Endothelial cell of umbilical vein (primary cell): ENCODE results near the gene CNPY1. TPM values are rescaled to one million over a fixed set of nuclear protein-coding genes. Genes with fewer than 3 reads are reported as not detected.

ENCODE experiments used
- BruUV-seq: library from RNA; stranded (reverse); fragments of 400-500 nt; replicated peaks from 2 replicates; lab custom pipeline; 2021; lab: Mats Ljungman, UMichigan
- CTCF ChIA-PET: fragments of 300-600, 350-600 bp; sonication (Branson Sonifier 250); formaldehyde crosslinking; loops from one replicate; lab custom pipeline; 2021; ENCODE audit warnings: antibody characterized with exemption, inconsistent platforms; lab: Charles Lee
- POLR2A ChIA-PET: fragments of 300-600, 350-600 bp; sonication (Branson Sonifier 250); formaldehyde crosslinking; loops from one replicate; lab custom pipeline; 2021; ENCODE audit warnings: antibody characterized with exemption, inconsistent platforms; lab: Charles Lee
- DNase-seq: peaks from one replicate; pipeline ENCODE4 v3.0.0-alpha.2; 2011; ENCODE audit warnings: low read depth, low spot score
- FAIRE-seq: peaks from 2 replicates; lab custom pipeline; 2011; peaks lifted over from hg19 to GRCh38; lab: Jason Lieb, UNC
- H2AFZ ChIP-seq: 2 replicates; pipeline ENCODE4 v1.6.0; 2012; ENCODE audit warnings: low read depth, low read length, control low read depth, inconsistent platforms
- H3K27ac ChIP-seq: 2 replicates; pipeline ENCODE4 v1.5.1; 2011; ENCODE audit warnings: low read depth, mild to moderate bottlenecking, control low read depth, low read length, moderate library complexity; ENCODE audit not compliant: insufficient read depth
- H3K27me3 ChIP-seq, 2 experiments: 2 replicates each; pipeline versions ENCODE4 v1.6.0 to v1.6.1; 2011; ENCODE audit warnings: low read length in 2 of 2, mixed read lengths in 1 of 2; ENCODE audit not compliant: control insufficient read depth in 2 of 2, insufficient read depth in 2 of 2
- H3K36me3 ChIP-seq, 2 experiments: 2 replicates in 1 of 2; 3 replicates in 1 of 2; pipeline ENCODE4 v1.5.1; 2011; ENCODE audit warnings: low read length in 2 of 2, mild to moderate bottlenecking in 1 of 2, moderate library complexity in 1 of 2; ENCODE audit not compliant: control insufficient read depth in 2 of 2, insufficient read depth in 2 of 2; ENCODE audit errors: extremely low read depth in 1 of 2
- H3K4me1 ChIP-seq: 3 replicates; pipeline ENCODE4 v1.5.1; 2011; ENCODE audit warnings: mild to moderate bottlenecking, low read length; ENCODE audit not compliant: control insufficient read depth, insufficient read depth; ENCODE audit errors: extremely low read depth
- H3K4me2 ChIP-seq: 2 replicates; pipeline ENCODE4 v1.6.1; 2011; ENCODE audit warnings: low read length, control low read depth, mixed read lengths; ENCODE audit not compliant: insufficient read depth
- H3K4me3 ChIP-seq, 3 experiments: fragments of 200-600 bp in 1 of 3; sonication (generic), shearing (Covaris generic) in 1 of 3; replicated peaks in 1 of 3; 2 replicates each; pipeline ENCODE4 v1.5.1; 2011 to 2016; ENCODE audit warnings: control low read depth in 3 of 3, low read length in 3 of 3, mild to moderate bottlenecking in 2 of 3, inconsistent platforms in 1 of 3, low read depth in 1 of 3, moderate library complexity in 1 of 3; ENCODE audit not compliant: insufficient read depth in 1 of 3
- H3K79me2 ChIP-seq: 2 replicates; pipeline ENCODE4 v1.6.0; 2012; ENCODE audit warnings: low read length, inconsistent platforms; ENCODE audit not compliant: control insufficient read depth, insufficient read depth
- H3K9ac ChIP-seq: replicated peaks from 2 replicates; pipeline ENCODE3; 2011; ENCODE audit warnings: low read length, control low read depth; ENCODE audit not compliant: insufficient read depth; ENCODE audit errors: extremely low read depth
- H3K9me1 ChIP-seq: replicated peaks from 3 replicates; pipeline ENCODE4 v1.6.0; 2011; ENCODE audit warnings: mild to moderate bottlenecking, low read length; ENCODE audit not compliant: control insufficient read depth, insufficient read depth; ENCODE audit errors: extremely low read depth
- H3K9me3 ChIP-seq: replicated peaks from 2 replicates; pipeline ENCODE4 v1.5.1; 2012; ENCODE audit warnings: low read length, inconsistent platforms; ENCODE audit not compliant: control insufficient read depth, insufficient read depth
- H4K20me1 ChIP-seq: replicated peaks from 2 replicates; pipeline ENCODE3; 2011; ENCODE audit warnings: mild to moderate bottlenecking, low read length; ENCODE audit not compliant: control insufficient read depth, insufficient read depth; ENCODE audit errors: extremely low read depth
- EZH2 ChIP-seq: IDR thresholded peaks from 2 replicates; pipeline ENCODE4 v1.6.1; 2012; ENCODE audit warnings: borderline replicate concordance, low read depth, mild to moderate bottlenecking, moderate library complexity, low read length, inconsistent platforms; ENCODE audit not compliant: severe bottlenecking
- FOS ChIP-seq: IDR thresholded peaks from 2 replicates; pipeline ENCODE4 v1.6.1; 2011; ENCODE audit warnings: mild to moderate bottlenecking, low read length, moderate library complexity, borderline replicate concordance; ENCODE audit not compliant: insufficient read depth
- GATA2 ChIP-seq: IDR thresholded peaks from 2 replicates; pipeline ENCODE4 v1.7.0; 2011; ENCODE audit warnings: low read depth, mild to moderate bottlenecking, moderate library complexity, mixed read lengths, low read length; ENCODE audit not compliant: insufficient read length, insufficient read depth
- JUN ChIP-seq: IDR thresholded peaks from 2 replicates; pipeline ENCODE4 v1.6.1; 2011; ENCODE audit warnings: borderline replicate concordance, low read depth; ENCODE audit not compliant: insufficient read length, insufficient read depth
- MYC ChIP-seq: IDR thresholded peaks from one replicate; pipeline ENCODE4 v1.6.1; 2011; ENCODE audit warnings: mild to moderate bottlenecking, low read depth, low read length
- POLR2A ChIP-seq: IDR thresholded peaks from 2 replicates; pipeline ENCODE4 v1.6.1; 2012; ENCODE audit warnings: low read depth, mild to moderate bottlenecking, control low read depth, low read length
- POLR2AphosphoS5 ChIP-seq: IDR thresholded peaks from 2 replicates; pipeline ENCODE4 v1.6.1; 2012; ENCODE audit warnings: low read depth, mild to moderate bottlenecking, control low read depth, low read length, moderate library complexity; ENCODE audit not compliant: insufficient read depth
- dilution Hi-C: fragments of 300-500 bp; cut with MboI; formaldehyde crosslinking; loops from one replicate; pipeline ENCODE4 v1.15.0; 2019; ENCODE audit warnings: low sequenced_read_pairs; ENCODE audit not compliant: extremely low pct_ligation_motif_present
- intact Hi-C: fragments of 100-400 bp; cut with micrococcal nuclease; formaldehyde crosslinking; loops from one replicate; pipeline ENCODE4 v1.10.0; 2022
- polyA plus RNA-seq, 4 experiments: library from polyadenylated mRNA; depleted of rRNA in 3 of 4; stranded (reverse) in 3 of 4; unstranded in 1 of 4; fragments of >200 nt; gene quantifications; 2 replicates each; pipeline versions ENCODE4 v1.2.1 to v1.2.3, GENCODE V29; 2011 to 2012; ENCODE audit warnings: missing spikeins in 1 of 4
- total RNA-seq: library from RNA; stranded (reverse); gene quantifications from 2 replicates; pipeline ENCODE4 v1.2.3, GENCODE V29; 2021
- TF ChIP-seq, protein P1 (sequence below), 2 donors: IDR thresholded peaks; 1 replicate in 1 of 2; 2 replicates in 1 of 2; pipeline ENCODE4 v1.5.1; 2011; ENCODE audit warnings: low read length in 2 of 2, mild to moderate bottlenecking in 2 of 2, moderate library complexity in 2 of 2, control low read depth in 1 of 2, inconsistent platforms in 1 of 2, low read depth in 1 of 2; ENCODE audit not compliant: insufficient read depth in 1 of 2; ENCODE audit errors: extremely low read depth in 1 of 2
- TF ChIP-seq, protein P2 (sequence below): IDR thresholded peaks from 2 replicates; pipeline ENCODE4 v1.6.1; 2011; ENCODE audit not compliant: insufficient read depth, insufficient read length

The CNPY1 gene
- total and polyA plus RNA-seq, 2 donors (not counting 3 experiments of a cell fraction or from before 2014, with no cell fraction given), result not detected

DNA sequence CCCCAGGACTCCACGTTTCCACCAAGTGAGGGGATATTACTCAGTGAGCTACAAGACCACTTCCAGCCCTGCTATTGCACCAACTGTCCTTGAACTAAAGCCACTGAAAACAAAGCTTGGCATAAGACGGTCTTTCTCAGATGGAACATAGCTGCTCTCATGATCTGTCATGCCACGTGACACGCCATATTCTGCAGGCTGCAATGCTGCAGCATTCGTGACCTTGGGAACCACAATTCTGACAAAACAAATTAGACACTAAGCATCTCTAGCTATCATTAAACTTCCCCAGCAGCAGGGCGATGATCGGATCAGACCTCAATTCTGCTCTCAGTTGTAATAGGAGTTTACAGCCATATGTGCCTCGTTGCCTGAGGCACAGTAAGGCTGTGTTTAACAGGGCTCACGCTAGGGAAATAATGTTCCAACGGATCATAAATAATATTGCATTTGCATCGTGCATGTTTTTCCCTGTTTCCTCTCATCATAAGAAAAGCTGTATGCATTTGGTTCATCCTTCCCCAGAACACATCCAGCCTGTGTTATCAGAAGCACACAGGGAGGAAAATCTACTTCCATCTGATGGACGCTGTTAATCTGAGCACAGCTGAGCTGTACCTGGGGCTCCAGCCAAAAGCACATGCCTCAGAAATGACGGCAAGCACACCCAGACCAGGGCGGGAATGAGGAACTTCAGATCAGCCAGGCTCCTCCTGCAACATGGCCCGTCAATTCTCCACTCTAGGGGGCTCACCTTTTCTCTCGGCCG lies 38.6 kb upstream of the CNPY1 start:
- no peak for DNase-seq
- no peak overlapping the region for H2AFZ ChIP-seq
- H3K27ac ChIP-seq, result no peak overlapping the region
- ChIA-PET CTCF (interaction anchor here (0.9 to 2.2 kb wide), 3 partner anchors 14 to 20 kb away, joined by 4 to 19 read pairs (median 6); no protein-coding TSS in a partner anchor), POLR2A (no interaction called here)
- no peaks in the 10 kb centered on the region for H3K4me1 ChIP-seq
- H3K27me3 ChIP-seq, result no peaks in the 10 kb centered on the region
- H3K4me3 ChIP-seq, result no peak overlapping the region
- no peak overlapping the region for H3K4me2 ChIP-seq
- no peaks in the 10 kb centered on the region for H3K79me2 ChIP-seq
- dilution Hi-C loops (no loop called here), intact Hi-C loops (no loop called here)
- H3K9me3 ChIP-seq, result no peaks in the 10 kb centered on the region
- no peaks in the 10 kb centered on the region for H3K9me1 ChIP-seq
- no peak for FAIRE-seq
- no TSS peak for BruUV-seq
- H3K9ac ChIP-seq, result no peak overlapping the region
- H3K36me3 ChIP-seq, result no peaks in the 10 kb centered on the region
- TF ChIP-seq MYC (no peak), POLR2A (no peak), JUN (no peak), FOS (no peak), GATA2 (no peak), EZH2 (no peak), POLR2AphosphoS5 (no peak)
- TF ChIP-seq, protein P1, sequence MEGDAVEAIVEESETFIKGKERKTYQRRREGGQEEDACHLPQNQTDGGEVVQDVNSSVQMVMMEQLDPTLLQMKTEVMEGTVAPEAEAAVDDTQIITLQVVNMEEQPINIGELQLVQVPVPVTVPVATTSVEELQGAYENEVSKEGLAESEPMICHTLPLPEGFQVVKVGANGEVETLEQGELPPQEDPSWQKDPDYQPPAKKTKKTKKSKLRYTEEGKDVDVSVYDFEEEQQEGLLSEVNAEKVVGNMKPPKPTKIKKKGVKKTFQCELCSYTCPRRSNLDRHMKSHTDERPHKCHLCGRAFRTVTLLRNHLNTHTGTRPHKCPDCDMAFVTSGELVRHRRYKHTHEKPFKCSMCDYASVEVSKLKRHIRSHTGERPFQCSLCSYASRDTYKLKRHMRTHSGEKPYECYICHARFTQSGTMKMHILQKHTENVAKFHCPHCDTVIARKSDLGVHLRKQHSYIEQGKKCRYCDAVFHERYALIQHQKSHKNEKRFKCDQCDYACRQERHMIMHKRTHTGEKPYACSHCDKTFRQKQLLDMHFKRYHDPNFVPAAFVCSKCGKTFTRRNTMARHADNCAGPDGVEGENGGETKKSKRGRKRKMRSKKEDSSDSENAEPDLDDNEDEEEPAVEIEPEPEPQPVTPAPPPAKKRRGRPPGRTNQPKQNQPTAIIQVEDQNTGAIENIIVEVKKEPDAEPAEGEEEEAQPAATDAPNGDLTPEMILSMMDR (IDR thresholded peaks at IDR 0.05; ENCODE audit: extremely low read depth in 1 of 2, insufficient read depth in 1 of 2, low read depth in 1 of 2, low read length in 2 of 2), result no peak
- TF ChIP-seq, protein P2, sequence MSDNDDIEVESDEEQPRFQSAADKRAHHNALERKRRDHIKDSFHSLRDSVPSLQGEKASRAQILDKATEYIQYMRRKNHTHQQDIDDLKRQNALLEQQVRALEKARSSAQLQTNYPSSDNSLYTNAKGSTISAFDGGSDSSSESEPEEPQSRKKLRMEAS, result no peak
- no peaks in the 10 kb centered on the region for H4K20me1 ChIP-seq
